GM12878 (cell line): ENCODE results near the gene OGFR. TPM values are rescaled to one million over a fixed set of nuclear protein-coding genes. Genes with fewer than 3 reads are reported as not detected.

Experiments
- ATAC-seq: fragments of 200-7000 bp; cut with Tn5 transposase; 3 replicates; pipeline ENCODE4 v1.9.1; 2020; ENCODE audit warnings: mild to moderate bottlenecking, moderate library complexity
- BruUV-seq: library from RNA; stranded (reverse); fragments of 400-500 nt; replicated peaks from 2 replicates; lab custom pipeline; 2021; lab: Mats Ljungman, UMichigan
- CTCF ChIA-PET: fragments of 300-600 bp; sonication (Branson Sonifier 250); formaldehyde crosslinking; extraction: SDS; loops from one replicate; lab custom pipeline; 2021; ENCODE audit warnings: inconsistent platforms; lab: Yijun Ruan, JAX
- POLR2A ChIA-PET: fragments of 350-600 bp; formaldehyde crosslinking; extraction: SDS; loops from one replicate; lab custom pipeline; 2021; ENCODE audit warnings: inconsistent platforms; lab: Charles Lee
- RAD21 ChIA-PET: fragments of 300-600 bp; sonication (Branson Sonifier 250); formaldehyde crosslinking; loops from one replicate; lab custom pipeline; 2023; ENCODE audit warnings: antibody characterized with exemption; ENCODE audit not compliant: unreplicated experiment; lab: Charles Lee
- SMC1A ChIA-PET: fragments of 300-600 bp; sonication (Branson Sonifier 250); formaldehyde crosslinking; loops from one replicate; lab custom pipeline; 2023; ENCODE audit not compliant: unreplicated experiment, uncharacterized antibody; lab: Charles Lee
- DNase-seq: peaks from one replicate; pipeline ENCODE4 v3.0.0-alpha.2; 2011; ENCODE audit warnings: low read depth, low spot score
- FAIRE-seq: peaks from 3 replicates; lab custom pipeline; 2011; peaks lifted over from hg19 to GRCh38; lab: Jason Lieb, UNC
- H2AFZ ChIP-seq: 2 replicates; pipeline ENCODE4 v1.6.0; 2011; ENCODE audit warnings: low read depth, low read length, control low read depth; ENCODE audit not compliant: control insufficient read depth
- H3K27ac ChIP-seq: 2 replicates; pipeline ENCODE4 v1.5.1; 2011; ENCODE audit warnings: control low read depth; ENCODE audit not compliant: control insufficient read depth, insufficient read depth
- H3K27me3 ChIP-seq, 2 experiments: replicated peaks in 1 of 2; 2 replicates each; pipeline versions ENCODE4 v1.6.0 to v1.6.1; 2011; ENCODE audit warnings: low read length in 1 of 2; ENCODE audit not compliant: control insufficient read depth in 2 of 2, insufficient read depth in 2 of 2
- H3K36me3 ChIP-seq, 2 experiments: 2 replicates each; pipeline ENCODE4 v1.5.1; 2011; ENCODE audit warnings: low read length in 1 of 2; ENCODE audit not compliant: control insufficient read depth in 2 of 2, insufficient read depth in 2 of 2
- H3K4me1 ChIP-seq: 2 replicates; pipeline ENCODE4 v1.6.1; 2011; ENCODE audit warnings: mild to moderate bottlenecking, low read length, moderate library complexity, mixed read lengths; ENCODE audit not compliant: control insufficient read depth, insufficient read depth
- H3K4me2 ChIP-seq: 2 replicates; pipeline ENCODE4 v1.6.0; 2011; ENCODE audit warnings: control low read depth; ENCODE audit not compliant: control insufficient read depth, insufficient read depth
- H3K4me3 ChIP-seq: fragments of 200-600 bp; sonication (generic); 2 replicates; pipeline ENCODE4 v1.5.1; 2016
- H3K79me2 ChIP-seq: 2 replicates; pipeline ENCODE4 v1.6.0; 2011; ENCODE audit warnings: low read length; ENCODE audit not compliant: control insufficient read depth, insufficient read depth
- H3K9ac ChIP-seq: 2 replicates; pipeline ENCODE4 v1.8.0; 2011; ENCODE audit warnings: low read length, control low read depth, mixed read lengths; ENCODE audit not compliant: control insufficient read depth, insufficient read depth
- H3K9me3 ChIP-seq: replicated peaks from 3 replicates; pipeline ENCODE4 v1.5.1; 2011; ENCODE audit warnings: mild to moderate bottlenecking, low read length; ENCODE audit not compliant: control insufficient read depth, insufficient read depth
- H4K20me1 ChIP-seq: 2 replicates; pipeline ENCODE4 v1.6.0; 2011; ENCODE audit not compliant: control insufficient read depth, insufficient read depth
- RELB ChIP-seq: fragments of 450-650 bp; IDR thresholded peaks from 2 replicates; pipeline ENCODE4 v1.6.1; 2017; ENCODE audit warnings: low read depth, mild to moderate bottlenecking, moderate library complexity
- SMARCA5 ChIP-seq: fragments of 450-650 bp; IDR thresholded peaks from 2 replicates; pipeline ENCODE4 v1.6.1; 2017; ENCODE audit warnings: mild to moderate bottlenecking
- STAT1 ChIP-seq: fragments of 450-650 bp; conservative IDR thresholded peaks from 2 replicates; pipeline ENCODE4 v1.6.1; 2014; ENCODE audit warnings: antibody characterized with exemption, mild to moderate bottlenecking
- USF2 ChIP-seq: IDR thresholded peaks from 2 replicates; pipeline ENCODE4 v1.6.1; 2011; ENCODE audit warnings: low read depth, low read length, improper control_type of control experiment, borderline replicate concordance
- YBX1 ChIP-seq: fragments of 450-650 bp; IDR thresholded peaks from 2 replicates; pipeline ENCODE4 v1.6.1; 2016; ENCODE audit warnings: antibody characterized with exemption
- WGBS: methylation state at CpG from one replicate; pipeline ENCODE4 v1.1.6; 2016; ENCODE audit warnings: low lambda C conversion rate; ENCODE audit not compliant: insufficient replicate concordance, insufficient coverage; ENCODE audit errors: missing lambda C conversion rate; 5-methylcytosine and 5-hydroxymethylcytosine counted together
- in situ Hi-C: fragments of 300-500 bp; cut with MboI; formaldehyde crosslinking; loops from 9 replicates; pipeline ENCODE4 v1.14.3; 2018; ENCODE audit warnings: mixed read lengths
- intact Hi-C: fragments of 100-400 bp; cut with micrococcal nuclease; formaldehyde crosslinking; loops from one replicate; pipeline ENCODE4 v1.14.2; 2022; ENCODE audit not compliant: unreplicated experiment
- polyA plus RNA-seq, 11 experiments: library from polyadenylated mRNA; depleted of rRNA in 4 of 11; unstranded in 6 of 11; stranded (reverse) in 5 of 11; fragments of >200 nt; fragmentation: Nextera tagmentation in 4 of 11; fragmentation: Illumina TruSeq in 1 of 11; extraction: Ambion mirVana in 4 of 11; extraction: Trizol in 1 of 11; gene quantifications; 1 replicate in 1 of 11; 2 replicates in 10 of 11; pipeline versions ENCODE4 v1.2.1 to v1.2.3, GENCODE V29; 2011 to 2016; ENCODE audit warnings: inconsistent platforms in 2 of 11, missing spikeins in 2 of 11, low read depth in 1 of 11
- total RNA-seq, 4 experiments: library from RNA; depleted of rRNA in 3 of 4; stranded (reverse); fragments of >200 nt in 3 of 4; fragmentation: Illumina TruSeq in 1 of 4; extraction: Trizol in 1 of 4; gene quantifications; 2 replicates each; pipeline versions ENCODE4 v1.2.1 to v1.2.3, GENCODE V29; 2013 to 2021
- TF ChIP-seq, protein P1 (sequence below): IDR thresholded peaks from 2 replicates; pipeline ENCODE4 v1.6.1; 2011; ENCODE audit warnings: low read depth, mild to moderate bottlenecking, low read length, moderate library complexity, borderline replicate concordance; ENCODE audit errors: extremely low read depth
- TF ChIP-seq, protein P2 (sequence below): fragments of 450-650 bp; IDR thresholded peaks from 2 replicates; pipeline ENCODE4 v1.6.1; 2017; ENCODE audit warnings: mild to moderate bottlenecking, moderate library complexity

Gene OGFR
- total and polyA plus RNA-seq, 10 of the 15 experiments (the other 5 are each of a cell fraction or from before 2014, with no cell fraction given), result 0.72 to 62.1 (median 27.3) TPM

GRCh38 chr20:62809530-62810428, 5.1 kb downstream of the OGFR start (continued):
- no peak for TF ChIP-seq YBX1

- H3K4me3 ChIP-seq, result no peak overlapping the region
Measured at GRCh38 chr20:62811320-62811719, 6.7 kb downstream of the OGFR start.

GRCh38 chr20:62811720-62812119, 7.1 kb downstream of the OGFR start:
- Histone ChIP-seq H3K4me1 (peaks cover 9% of the 10 kb centered on the region), H3K4me2 (no peak overlapping the region), H3K36me3 (peaks cover 12 to 35% of the 10 kb centered on the region in 2 experiments; a peak in 3 of 4 replicates), H3K27ac (no peak overlapping the region), H3K9ac (no peak overlapping the region), H3K79me2 (peaks cover 7% of the 10 kb centered on the region), H3K9me3 (no peaks in the 10 kb centered on the region), H4K20me1 (no peaks in the 10 kb centered on the region), H3K4me3 (no peak overlapping the region), H2AFZ (no peak overlapping the region), H3K27me3 (peaks cover 1 to 8% of the 10 kb centered on the region in 2 experiments; a peak in 2 of 4 replicates)
- FAIRE-seq, result no peak
- ChIA-PET RAD21 (no interaction called here), POLR2A (no interaction called here), CTCF (no interaction called here), SMC1A (no interaction called here)
- no peak for DNase-seq
- 93% methylated on average over 9 of the region's 10 CpGs for WGBS
- intact Hi-C loops, result no loop called here
- in situ Hi-C loops, result no loop called here
- BruUV-seq, result no TSS peak
- ATAC-seq, result no peak
- TF ChIP-seq USF2, result no peak
- TF ChIP-seq RELB, result no peak
- TF ChIP-seq, protein P1, sequence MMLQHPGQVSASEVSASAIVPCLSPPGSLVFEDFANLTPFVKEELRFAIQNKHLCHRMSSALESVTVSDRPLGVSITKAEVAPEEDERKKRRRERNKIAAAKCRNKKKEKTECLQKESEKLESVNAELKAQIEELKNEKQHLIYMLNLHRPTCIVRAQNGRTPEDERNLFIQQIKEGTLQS, result no peak
- TF ChIP-seq, protein P2, sequence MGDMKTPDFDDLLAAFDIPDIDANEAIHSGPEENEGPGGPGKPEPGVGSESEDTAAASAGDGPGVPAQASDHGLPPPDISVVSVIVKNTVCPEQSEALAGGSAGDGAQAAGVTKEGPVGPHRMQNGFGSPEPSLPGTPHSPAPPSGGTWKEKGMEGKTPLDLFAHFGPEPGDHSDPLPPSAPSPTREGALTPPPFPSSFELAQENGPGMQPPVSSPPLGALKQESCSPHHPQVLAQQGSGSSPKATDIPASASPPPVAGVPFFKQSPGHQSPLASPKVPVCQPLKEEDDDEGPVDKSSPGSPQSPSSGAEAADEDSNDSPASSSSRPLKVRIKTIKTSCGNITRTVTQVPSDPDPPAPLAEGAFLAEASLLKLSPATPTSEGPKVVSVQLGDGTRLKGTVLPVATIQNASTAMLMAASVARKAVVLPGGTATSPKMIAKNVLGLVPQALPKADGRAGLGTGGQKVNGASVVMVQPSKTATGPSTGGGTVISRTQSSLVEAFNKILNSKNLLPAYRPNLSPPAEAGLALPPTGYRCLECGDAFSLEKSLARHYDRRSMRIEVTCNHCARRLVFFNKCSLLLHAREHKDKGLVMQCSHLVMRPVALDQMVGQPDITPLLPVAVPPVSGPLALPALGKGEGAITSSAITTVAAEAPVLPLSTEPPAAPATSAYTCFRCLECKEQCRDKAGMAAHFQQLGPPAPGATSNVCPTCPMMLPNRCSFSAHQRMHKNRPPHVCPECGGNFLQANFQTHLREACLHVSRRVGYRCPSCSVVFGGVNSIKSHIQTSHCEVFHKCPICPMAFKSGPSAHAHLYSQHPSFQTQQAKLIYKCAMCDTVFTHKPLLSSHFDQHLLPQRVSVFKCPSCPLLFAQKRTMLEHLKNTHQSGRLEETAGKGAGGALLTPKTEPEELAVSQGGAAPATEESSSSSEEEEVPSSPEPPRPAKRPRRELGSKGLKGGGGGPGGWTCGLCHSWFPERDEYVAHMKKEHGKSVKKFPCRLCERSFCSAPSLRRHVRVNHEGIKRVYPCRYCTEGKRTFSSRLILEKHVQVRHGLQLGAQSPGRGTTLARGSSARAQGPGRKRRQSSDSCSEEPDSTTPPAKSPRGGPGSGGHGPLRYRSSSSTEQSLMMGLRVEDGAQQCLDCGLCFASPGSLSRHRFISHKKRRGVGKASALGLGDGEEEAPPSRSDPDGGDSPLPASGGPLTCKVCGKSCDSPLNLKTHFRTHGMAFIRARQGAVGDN, result no peak

More at GRCh38 chr20:62811320-62811719, 6.7 kb downstream of the OGFR start:
- H3K4me1 ChIP-seq, result peaks cover 13% of the 10 kb centered on the region
- no peaks in the 10 kb centered on the region for H3K9me3 ChIP-seq
- FAIRE-seq (no peak), DNase-seq (no peak), ATAC-seq (no peak)
- H2AFZ ChIP-seq, result no peak overlapping the region
- ChIA-PET SMC1A (no interaction called here), POLR2A (no interaction called here), CTCF (no interaction called here), RAD21 (no interaction called here)
- H3K9ac ChIP-seq, result no peak overlapping the region
- in situ Hi-C loops, result no loop called here
- H3K79me2 ChIP-seq, result peaks cover 11% of the 10 kb centered on the region
- intact Hi-C loops, result no loop called here
- peaks cover 12 to 35% of the 10 kb centered on the region in 2 experiments; a peak in 3 of 4 replicates for H3K36me3 ChIP-seq
- no peak for TF ChIP-seq SMARCA5
- TF ChIP-seq STAT1, result no peak
- WGBS, result 94% methylated on average over 11 of the region's 21 CpGs
- H3K27me3 ChIP-seq, result peaks cover under 1 to 8% of the 10 kb centered on the region in 2 experiments; a peak in 2 of 4 replicates
- no peaks in the 10 kb centered on the region for H4K20me1 ChIP-seq
- no peak overlapping the region for H3K27ac ChIP-seq
- no peak overlapping the region for H3K4me2 ChIP-seq
- no TSS peak for BruUV-seq
